Non-pigmented ciliary epithelial cell (primary cell): ENCODE results near the gene CAMK2A.
"Not testable (repeated sequence)": the region's sequence is repeated elsewhere in the genome, so short reads cannot be mapped to it uniquely, and the experiment has no call there.

Experiments
- DNase-seq: peaks from one replicate; pipeline ENCODE4 v3.0.0-alpha.2; 2010; ENCODE audit warnings: low read depth

The CAMK2A gene

GRCh38 chr5:150234576-150235499 is 54.7 kb downstream of the CAMK2A start:
- no peak for DNase-seq

DNA sequence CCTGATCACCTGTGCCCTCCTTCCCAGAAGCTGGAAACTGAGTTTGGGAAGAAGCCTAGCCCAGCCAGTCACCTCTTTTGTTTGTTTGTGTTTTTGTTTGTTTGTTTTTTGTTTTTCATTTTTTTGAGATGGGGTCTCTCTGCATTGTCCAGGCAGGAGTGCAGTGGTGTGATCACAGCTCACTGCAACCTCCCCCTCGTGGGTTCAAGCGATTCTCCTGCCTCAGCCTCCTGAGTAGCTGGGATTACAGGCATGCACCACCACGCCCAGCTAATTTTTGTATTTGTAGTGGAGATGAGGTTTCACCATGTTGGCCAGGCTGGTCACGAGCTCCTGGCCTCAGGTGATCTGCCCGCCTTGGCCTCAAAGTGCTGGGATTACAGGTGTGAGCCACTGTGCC is 55.9 kb downstream of the CAMK2A start:
- not testable (repeated sequence) for DNase-seq

DNA sequence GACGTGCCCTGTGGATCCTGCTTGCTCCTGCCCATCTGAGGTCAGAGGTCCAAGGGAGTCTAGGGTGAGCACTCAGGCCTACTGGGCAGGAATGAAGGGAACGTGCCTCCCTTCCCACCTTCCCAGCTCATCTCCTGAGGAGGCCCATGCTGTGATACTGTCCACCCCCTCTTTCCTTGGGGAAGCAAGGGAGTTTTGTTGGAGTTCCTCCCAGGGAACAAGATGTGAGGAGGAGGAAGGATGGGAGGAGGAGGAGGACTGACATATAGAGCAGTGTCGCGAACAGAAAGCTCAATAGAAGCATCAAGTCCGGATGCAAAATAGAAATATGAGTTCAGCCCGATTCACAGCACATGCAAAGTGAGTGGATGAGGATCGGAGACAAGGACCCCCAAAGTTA is 58.7 kb downstream of the CAMK2A start:
- no peak for DNase-seq

GRCh38 chr5:150229571-150229970 is 60.0 kb downstream of the CAMK2A start:
- no peak for DNase-seq

- no peak for DNase-seq
Observed at GRCh38 chr5:150227606-150228273, 61.8 kb downstream of the CAMK2A start.

GRCh38 chr5:150227036-150227435 is 62.5 kb downstream of the CAMK2A start:
- DNase-seq = no peak

- no peak for DNase-seq
Observed at GRCh38 chr5:150224483-150225027, 65.0 kb downstream of the CAMK2A start.

DNA sequence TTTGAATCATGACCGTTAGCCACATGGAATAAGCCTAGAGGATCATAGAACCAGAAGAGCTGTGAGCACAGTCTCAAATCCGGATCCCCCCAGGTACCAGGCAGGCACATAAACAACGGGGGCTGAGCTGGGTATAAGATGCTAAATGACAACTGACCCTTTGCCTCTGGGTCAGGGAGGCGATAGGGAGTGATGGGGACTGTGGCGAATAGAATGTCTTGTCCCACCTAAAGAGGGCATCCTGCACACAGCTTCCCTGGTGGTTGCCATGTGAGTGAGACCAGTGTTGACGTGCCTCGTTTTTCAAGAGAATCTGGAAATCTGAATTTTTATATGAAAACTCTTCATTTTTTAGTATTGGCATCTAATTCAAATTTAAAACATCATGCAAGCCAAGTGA is 66.1 kb downstream of the CAMK2A start:
- DNase-seq = no peak

GRCh38 chr5:150222906-150223305 is 66.7 kb downstream of the CAMK2A start:
- no peak for DNase-seq

- no peak for DNase-seq
Observed at GRCh38 chr5:150221471-150221870, 68.1 kb downstream of the CAMK2A start.

DNA sequence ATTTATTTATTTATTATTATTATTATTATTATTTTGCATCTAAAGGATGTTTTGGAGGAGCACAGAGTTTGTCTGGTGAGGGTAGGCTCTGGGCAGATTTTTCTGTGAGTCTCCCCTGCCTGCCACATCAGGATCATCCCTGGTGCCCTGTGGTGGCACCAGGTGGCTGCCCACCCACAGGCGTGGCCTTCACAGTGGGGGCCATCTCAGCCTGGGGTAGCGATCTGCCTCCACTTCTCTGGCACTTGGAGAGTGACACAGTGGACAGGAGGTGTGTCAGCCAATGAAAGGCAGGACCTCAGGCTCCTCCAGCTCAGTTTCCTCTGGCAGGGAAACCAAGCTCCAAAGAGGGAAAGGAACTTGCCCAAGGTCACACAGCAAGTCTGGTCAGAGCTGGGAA is 69.7 kb downstream of the CAMK2A start:
- DNase-seq = no peak

DNA sequence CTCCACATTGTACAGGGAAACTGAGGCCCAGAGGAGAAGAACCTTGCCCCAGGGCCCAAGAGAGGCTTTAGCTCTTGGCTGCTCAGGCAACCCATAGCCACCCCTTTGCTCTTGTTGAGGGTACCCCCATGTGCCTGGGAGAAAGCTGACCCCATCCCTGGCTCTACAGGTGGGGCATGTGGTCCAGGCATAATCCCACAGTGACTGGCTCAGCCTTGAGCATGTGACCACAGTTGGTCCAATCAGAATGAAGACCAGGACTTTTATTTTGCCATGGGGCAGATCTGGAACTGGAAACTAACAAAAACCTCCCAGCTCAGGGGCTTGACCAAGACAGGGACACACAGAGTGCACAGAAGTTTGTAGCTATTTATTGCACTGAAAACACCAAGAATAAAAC is 70.4 kb downstream of the CAMK2A start:
- no peak for DNase-seq

- DNase-seq = no peak
Observed at GRCh38 chr5:150218693-150219035, 70.9 kb downstream of the CAMK2A start.

- peak; percentile 57 for DNase-seq
Observed at GRCh38 chr5:150217873-150218692, 71.5 kb downstream of the CAMK2A start.

DNA sequence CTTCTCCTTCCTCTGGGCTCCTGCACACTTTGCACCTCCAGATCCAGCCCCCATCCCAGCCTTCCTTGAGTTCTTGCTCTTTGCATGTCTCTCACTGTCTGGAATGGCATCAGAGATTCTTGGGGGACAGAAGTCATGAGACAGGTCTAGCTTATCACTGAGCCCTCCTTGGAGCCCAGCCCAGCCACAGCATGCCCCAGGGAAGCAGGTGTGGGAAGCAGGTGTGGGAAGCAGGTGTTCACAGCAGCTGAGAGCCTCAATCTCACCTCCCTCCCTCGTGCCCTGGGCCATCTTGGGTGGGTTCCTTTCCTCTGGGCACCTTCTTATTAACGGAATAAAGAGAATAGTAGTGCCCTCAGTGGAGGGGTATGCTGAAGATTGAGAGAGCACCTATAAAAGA is 72.5 kb downstream of the CAMK2A start:
- DNase-seq = no peak

GRCh38 chr5:150215979-150216944 is 73.3 kb downstream of the CAMK2A start:
- no peak for DNase-seq

DNA sequence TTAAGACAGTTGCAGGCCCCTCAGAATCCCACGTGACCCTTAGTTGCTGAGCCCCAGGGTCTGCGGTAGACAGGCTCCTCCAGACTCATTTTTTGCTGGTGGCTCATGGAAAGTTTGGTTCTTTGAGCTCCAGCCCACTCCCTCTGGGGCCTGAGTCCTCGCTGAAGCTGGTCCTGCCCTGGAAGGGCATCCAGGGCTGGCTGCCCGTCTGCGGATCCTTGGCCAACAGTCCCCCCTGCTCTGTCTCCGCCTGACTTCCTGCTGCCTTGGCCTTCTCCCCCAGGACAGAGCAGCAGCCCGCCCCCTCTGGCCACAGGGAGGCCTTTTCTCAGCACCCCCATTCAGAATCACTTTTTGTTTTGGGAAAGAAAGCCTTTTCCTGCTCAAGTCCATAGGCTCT is 75.3 kb downstream of the CAMK2A start:
- DNase-seq = no peak

DNA sequence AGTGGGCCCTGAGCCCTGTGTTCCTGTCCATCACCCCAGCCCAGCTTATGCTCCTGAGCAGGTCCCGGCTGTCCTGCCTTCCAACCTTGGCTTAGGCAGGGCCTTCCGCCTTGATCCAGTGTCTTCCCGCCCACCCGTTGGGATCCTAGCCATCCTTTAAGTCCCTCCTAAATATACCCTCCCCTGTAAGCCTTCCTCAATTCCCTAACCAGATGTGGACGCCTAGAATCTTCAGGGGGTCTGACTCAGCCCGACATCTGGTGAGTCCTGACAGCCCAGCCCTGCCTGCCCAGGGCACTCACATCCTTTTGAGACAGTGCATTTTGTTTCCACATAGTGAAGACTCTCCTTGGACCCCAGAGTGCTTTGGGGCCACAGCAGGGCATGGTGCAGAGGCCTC is 76.0 kb downstream of the CAMK2A start:
- DNase-seq = no peak

- no peak for DNase-seq
Observed at GRCh38 chr5:150211156-150212030, 78.2 kb downstream of the CAMK2A start.

- DNase-seq = no peak
Observed at GRCh38 chr5:150210644-150211043, 78.9 kb downstream of the CAMK2A start.
